Testis (tissue), 3 donors: ENCODE data around the gene PDS5B. TPM values are rescaled to one million over a fixed set of nuclear protein-coding genes. Genes with fewer than 3 reads are reported as not detected.
"Not testable (repeated sequence)": the region's sequence is repeated elsewhere in the genome, so short reads cannot be mapped to it uniquely, and the experiment has no call there.

Experiments
- DNase-seq: peaks from one replicate; pipeline ENCODE4 v3.0.0-alpha.2; 2019
- H3K27ac ChIP-seq, 2 donors: fragments of 200-600 bp; sonication (generic); one replicate each; pipeline ENCODE4 v1.5.1; 2019
- H3K27me3 ChIP-seq: fragments of 200-600 bp; sonication (generic); one replicate; pipeline ENCODE4 v1.5.1; 2019
- H3K36me3 ChIP-seq: fragments of 200-600 bp; sonication (generic); one replicate; pipeline ENCODE4 v1.5.1; 2017; ENCODE audit warnings: low read depth; ENCODE audit errors: missing control alignments
- H3K4me1 ChIP-seq: fragments of 200-600 bp; sonication (generic); one replicate; pipeline ENCODE4 v1.5.1; 2019
- H3K4me3 ChIP-seq, 2 donors: fragments of 200-600 bp; sonication (generic); one replicate each; pipeline ENCODE4 v1.5.1; 2017 to 2019
- H3K9me3 ChIP-seq: fragments of 200-600 bp; sonication (generic); one replicate; pipeline ENCODE4 v1.5.1; 2017
- POLR2A ChIP-seq: fragments of 450-650 bp; IDR thresholded peaks from one replicate; pipeline ENCODE4 v1.6.1; 2017; ENCODE audit warnings: antibody characterized with exemption, mild to moderate bottlenecking, moderate library complexity
- WGBS, 2 donors: methylation state at CpG; one replicate each; pipeline ENCODE4 v1.1.5; 2018; 5-methylcytosine and 5-hydroxymethylcytosine counted together
- intact Hi-C: fragments of 100-400 bp; cut with DNase I; formaldehyde crosslinking; loops from one replicate; pipeline ENCODE4 v1.15.1; 2023; ENCODE audit warnings: low total_unique reads
- polyA plus RNA-seq: library from polyadenylated mRNA; stranded (reverse); fragments of 350-450 nt; fragmentation: Illumina TruSeq; extraction: RNeasy Lipid Tissue Mini Kit (QIAGEN cat#74804); gene quantifications from one replicate; pipeline ENCODE4 v1.2.3, GENCODE V29; 2014; ENCODE audit warnings: low read depth, low replicate concordance; ENCODE audit not compliant: insufficient read depth
- total RNA-seq, 2 donors: library from RNA; depleted of rRNA; stranded (reverse); fragments of >200 nt; gene quantifications; one replicate each; pipeline ENCODE4 v1.2.3, GENCODE V29; 2016
- TF ChIP-seq, protein P1 (sequence below), 3 experiments: fragments of 450-650 bp in 2 of 3; fragments of 200-600 bp in 1 of 3; sonication (generic) in 1 of 3; IDR thresholded peaks; one replicate each; pipeline ENCODE4 v1.5.1; 2016 to 2019; ENCODE audit warnings: antibody characterized with exemption in 3 of 3, mild to moderate bottlenecking in 2 of 3, moderate library complexity in 1 of 3

Gene PDS5B
- total and polyA plus RNA-seq, 3 donors from 2014 or later = 19.0 to 52.4 (median 46.3) TPM

DNA sequence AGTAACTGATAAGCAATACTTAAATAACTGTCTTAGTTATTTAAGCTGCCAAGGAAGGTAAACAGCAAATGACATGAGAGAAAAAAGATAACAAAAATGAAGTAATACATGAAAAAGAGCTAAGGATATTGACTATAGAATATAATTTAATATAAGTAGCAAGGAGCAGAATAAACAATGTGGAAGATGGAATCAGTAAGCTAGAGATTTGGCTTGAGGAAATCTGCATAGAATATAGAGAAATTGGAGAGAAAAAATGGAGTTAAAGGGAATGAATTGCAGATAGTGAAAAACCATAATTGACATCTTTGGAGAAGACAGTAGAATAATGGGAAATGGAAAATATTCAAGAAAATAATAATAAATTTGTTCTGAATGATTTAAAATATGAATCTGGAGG lies 127.1 kb downstream of the PDS5B start:
- TF ChIP-seq, protein P1, sequence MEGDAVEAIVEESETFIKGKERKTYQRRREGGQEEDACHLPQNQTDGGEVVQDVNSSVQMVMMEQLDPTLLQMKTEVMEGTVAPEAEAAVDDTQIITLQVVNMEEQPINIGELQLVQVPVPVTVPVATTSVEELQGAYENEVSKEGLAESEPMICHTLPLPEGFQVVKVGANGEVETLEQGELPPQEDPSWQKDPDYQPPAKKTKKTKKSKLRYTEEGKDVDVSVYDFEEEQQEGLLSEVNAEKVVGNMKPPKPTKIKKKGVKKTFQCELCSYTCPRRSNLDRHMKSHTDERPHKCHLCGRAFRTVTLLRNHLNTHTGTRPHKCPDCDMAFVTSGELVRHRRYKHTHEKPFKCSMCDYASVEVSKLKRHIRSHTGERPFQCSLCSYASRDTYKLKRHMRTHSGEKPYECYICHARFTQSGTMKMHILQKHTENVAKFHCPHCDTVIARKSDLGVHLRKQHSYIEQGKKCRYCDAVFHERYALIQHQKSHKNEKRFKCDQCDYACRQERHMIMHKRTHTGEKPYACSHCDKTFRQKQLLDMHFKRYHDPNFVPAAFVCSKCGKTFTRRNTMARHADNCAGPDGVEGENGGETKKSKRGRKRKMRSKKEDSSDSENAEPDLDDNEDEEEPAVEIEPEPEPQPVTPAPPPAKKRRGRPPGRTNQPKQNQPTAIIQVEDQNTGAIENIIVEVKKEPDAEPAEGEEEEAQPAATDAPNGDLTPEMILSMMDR (IDR thresholded peaks at IDR 0.05) = no peak
- no peak for TF ChIP-seq POLR2A
- Histone ChIP-seq H3K27me3 (no peaks in the 10 kb centered on the region), H3K9me3 (no peaks in the 10 kb centered on the region), H3K4me1 (no peaks in the 10 kb centered on the region), H3K36me3 (no peaks in the 10 kb centered on the region), H3K27ac (no peak overlapping the region), H3K4me3 (no peak overlapping the region)
- intact Hi-C loops = no loop called here
- no peak for DNase-seq

DNA sequence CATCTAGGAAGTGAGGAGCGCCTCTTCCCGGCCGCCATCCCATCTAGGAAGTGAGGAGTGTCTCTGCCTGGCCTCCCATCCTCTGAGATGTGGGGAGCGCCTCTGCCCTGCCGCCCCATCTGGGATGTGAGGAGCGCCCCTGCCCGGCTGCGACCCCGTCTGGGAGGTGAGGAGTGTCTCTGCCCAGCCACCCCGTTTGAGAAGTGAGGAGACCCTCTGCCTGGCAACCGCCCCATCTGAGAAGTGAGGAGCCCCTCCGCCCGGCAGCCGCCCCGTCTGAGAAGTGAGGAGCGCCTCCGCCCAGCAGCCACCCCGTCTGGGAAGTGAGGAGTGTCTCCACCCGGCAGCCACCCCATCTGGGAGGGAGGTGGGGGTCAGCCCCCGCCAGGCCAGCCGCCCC lies 129.9 kb downstream of the PDS5B start:
- H3K9me3 ChIP-seq, H3K27ac ChIP-seq, H3K4me3 ChIP-seq, H3K4me1 ChIP-seq, H3K27me3 ChIP-seq, intact Hi-C loops, DNase-seq, H3K36me3 ChIP-seq: not testable (repeated sequence)
- WGBS, 2 donors = 95 to 97% methylated on average over 6 to 18 of the region's 21 CpGs

- Histone ChIP-seq H3K27ac (no peak overlapping the region), H3K36me3 (no peaks in the 10 kb centered on the region), H3K4me1 (peaks cover 5% of the 10 kb centered on the region), H3K9me3 (no peaks in the 10 kb centered on the region), H3K27me3 (no peaks in the 10 kb centered on the region), H3K4me3 (no peak overlapping the region)
- no peak for DNase-seq
- intact Hi-C loops = no loop called here
- 74 to 95% methylated on average over 2 of the region's 2 CpGs for WGBS, 2 donors
- TF ChIP-seq, protein P1 (IDR thresholded peaks at IDR 0.05) = no peak
- no peak for TF ChIP-seq POLR2A
Measured at GRCh38 chr13:32720026-32720425, 133.8 kb downstream of the PDS5B start.

DNA sequence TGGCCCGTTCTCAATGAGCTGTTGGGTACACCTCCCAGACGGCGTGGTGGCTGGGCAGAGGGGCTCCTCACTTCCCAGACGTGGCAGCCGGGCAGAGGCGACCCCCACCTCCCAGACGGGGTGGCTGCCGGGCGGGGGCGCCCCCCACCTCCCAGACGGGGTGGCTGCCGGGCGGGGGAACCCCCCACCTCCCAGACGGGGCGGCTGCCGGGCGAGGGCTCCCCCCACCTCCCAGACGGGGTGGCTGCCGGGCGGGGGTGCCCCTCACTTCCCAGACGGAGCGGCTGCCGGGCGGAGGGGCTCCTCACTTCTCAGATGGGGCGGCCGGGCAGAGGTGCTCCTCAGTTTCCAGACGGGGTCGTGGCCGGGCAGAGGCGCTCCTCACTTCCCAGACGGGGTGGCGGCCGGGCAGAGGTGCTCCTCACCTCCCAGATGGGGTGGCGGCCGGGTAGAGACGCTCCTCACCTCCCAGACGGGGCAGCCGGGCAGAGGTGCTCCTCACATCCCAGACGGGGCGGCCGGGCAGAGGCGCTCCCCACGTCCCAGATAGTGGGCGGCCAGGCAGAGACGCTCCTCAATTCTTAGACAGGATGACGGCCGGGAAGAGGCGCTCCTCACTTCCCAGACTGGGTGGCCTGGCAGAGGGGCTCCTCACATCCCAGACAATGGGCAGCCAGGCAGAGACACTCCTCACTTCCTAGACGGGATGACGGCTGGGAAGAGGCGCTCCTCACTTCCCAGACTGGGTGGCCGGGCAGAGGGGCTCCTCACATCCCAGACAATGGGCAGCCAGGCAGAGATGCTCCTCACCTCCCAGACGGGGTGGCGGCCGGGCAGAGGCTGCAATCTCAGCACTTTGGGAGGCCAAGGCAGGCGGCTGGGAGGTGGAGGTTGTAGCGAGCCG lies 135.1 kb downstream of the PDS5B start:
- 93 to 97% methylated on average over 13 to 53 of the region's 58 CpGs for WGBS, 2 donors
- DNase-seq, H3K27me3 ChIP-seq, H3K27ac ChIP-seq, H3K36me3 ChIP-seq, intact Hi-C loops, H3K9me3 ChIP-seq, H3K4me3 ChIP-seq, H3K4me1 ChIP-seq: not testable (repeated sequence)

- H3K9me3 ChIP-seq = no peaks in the 10 kb centered on the region
- no peaks in the 10 kb centered on the region for H3K27me3 ChIP-seq
- no peak for DNase-seq
- H3K4me3 ChIP-seq = no peak overlapping the region
- H3K36me3 ChIP-seq = no peaks in the 10 kb centered on the region
- WGBS, 2 donors = 78 to 90% methylated on average over 2 of the region's 2 CpGs
- intact Hi-C loops = no loop called here
- peaks cover 5% of the 10 kb centered on the region for H3K4me1 ChIP-seq
- no peak overlapping the region for H3K27ac ChIP-seq
- TF ChIP-seq POLR2A = no peak
- TF ChIP-seq, protein P1 (IDR thresholded peaks at IDR 0.05) = no peak
Measured at GRCh38 chr13:32722340-32722739, 136.1 kb downstream of the PDS5B start.

GRCh38 chr13:32723987-32724386 lies 137.7 kb downstream of the PDS5B start:
- TF ChIP-seq, protein P1 (IDR thresholded peaks at IDR 0.05) = no peak
- no peak for TF ChIP-seq POLR2A
- WGBS, 2 donors = 28 to 32% methylated on average over 3 of the region's 3 CpGs
- peaks cover 5% of the 10 kb centered on the region for H3K4me1 ChIP-seq
- H3K27ac ChIP-seq = no peak overlapping the region
- no peak overlapping the region for H3K4me3 ChIP-seq
- no peaks in the 10 kb centered on the region for H3K27me3 ChIP-seq
- DNase-seq = no peak
- H3K36me3 ChIP-seq = no peaks in the 10 kb centered on the region
- H3K9me3 ChIP-seq = no peaks in the 10 kb centered on the region
- intact Hi-C loops = no loop called here
